NOMO-1 (cell line): ENCODE measurements around the gene SMAD7.
"Not testable (repeated sequence)": the region's sequence is repeated elsewhere in the genome, so short reads cannot be mapped to it uniquely, and the experiment has no call there.

Experiments
- DNase-seq, 2 experiments: peaks; one replicate each; lab custom pipeline; 2025; ENCODE audit not compliant: unreplicated experiment in 2 of 2; lab: John Stamatoyannopoulos, UW

The SMAD7 gene

GRCh38 chr18:48884306-48884705 is 66.5 kb downstream of the SMAD7 start:
- no peak for DNase-seq

GRCh38 chr18:48882379-48882778 is 68.4 kb downstream of the SMAD7 start:
- DNase-seq: no peak

- no peak for DNase-seq
These were observed 69.8 kb downstream of the SMAD7 start for GRCh38 chr18:48880931-48881330.

- DNase-seq: no peak
These were observed 71.7 kb downstream of the SMAD7 start for GRCh38 chr18:48879008-48879431.

GRCh38 chr18:48878471-48878870 is 72.3 kb downstream of the SMAD7 start:
- no peak for DNase-seq

- no peak for DNase-seq
These were observed 72.8 kb downstream of the SMAD7 start for GRCh38 chr18:48877941-48878340.

- no peak for DNase-seq
These were observed 74.2 kb downstream of the SMAD7 start for GRCh38 chr18:48876590-48876989.

- DNase-seq: peak; percentile 16 to 34
These were observed 74.7 kb downstream of the SMAD7 start for GRCh38 chr18:48875942-48876511.

GRCh38 chr18:48875314-48875941 is 75.3 kb downstream of the SMAD7 start:
- DNase-seq: no peak

GRCh38 chr18:48874701-48875162 is 76.0 kb downstream of the SMAD7 start:
- DNase-seq: no peak

- DNase-seq: no peak
These were observed 76.5 kb downstream of the SMAD7 start for GRCh38 chr18:48874233-48874632.

GRCh38 chr18:48872234-48873145 is 78.3 kb downstream of the SMAD7 start:
- no peak for DNase-seq

- no peak for DNase-seq
These were observed 79.2 kb downstream of the SMAD7 start for GRCh38 chr18:48871391-48872166.

- DNase-seq: not testable (repeated sequence)
These were observed 79.8 kb downstream of the SMAD7 start for GRCh38 chr18:48870926-48871325.
